A673 (cell line): ENCODE results near the gene GRM3.

ENCODE experiments used
- CTCF ChIP-seq: fragments of 300-800, 200-600 bp; sonication (generic); conservative IDR thresholded peaks from 2 replicates; pipeline ENCODE4 v1.5.1; 2017; ENCODE audit warnings: low read depth, mild to moderate bottlenecking, antibody characterized with exemption, low read length, moderate library complexity, mixed read lengths
- EZH2 ChIP-seq: fragments of 200-600 bp; sonication (generic); IDR thresholded peaks from 2 replicates; pipeline ENCODE4 v1.6.1; 2017; ENCODE audit warnings: borderline replicate concordance, low read depth, mild to moderate bottlenecking, mixed read lengths, antibody characterized with exemption, low read length; ENCODE audit not compliant: poor library complexity, severe bottlenecking

GRCh38 chr7:86792260-86792659 lies 148.6 kb downstream of the GRM3 start:
- TF ChIP-seq CTCF, result no peak
- no peak for TF ChIP-seq EZH2
